H1 (cell line): Measurements from ENCODE around the gene CTDP1. TPM values are rescaled to one million over a fixed set of nuclear protein-coding genes. Genes with fewer than 3 reads are reported as not detected.

ENCODE experiments used
- ATF3 ChIP-seq: IDR thresholded peaks from 2 replicates; pipeline ENCODE4 v1.6.1; 2011; ENCODE audit warnings: low read depth, mild to moderate bottlenecking, low read length; ENCODE audit not compliant: insufficient read depth
- E2F6 ChIP-seq: IDR thresholded peaks from 2 replicates; pipeline ENCODE4 v1.6.1; 2012; ENCODE audit warnings: inconsistent platforms
- YY1 ChIP-seq: IDR thresholded peaks from 2 replicates; pipeline ENCODE4 v1.6.1; 2011; ENCODE audit warnings: low read depth, mild to moderate bottlenecking, low read length
- polyA plus RNA-seq, 7 experiments: library from polyadenylated mRNA; depleted of rRNA in 3 of 7; stranded (reverse) in 5 of 7; unstranded in 2 of 7; fragments of >200 nt in 5 of 7; fragments of 200-250 nt in 2 of 7; gene quantifications; 1 replicate in 5 of 7; 2 replicates in 1 of 7; 4 replicates in 1 of 7; pipeline versions ENCODE4 v1.2.1 to v1.2.3, GENCODE V29; 2011 to 2013; ENCODE audit warnings: missing spikeins in 2 of 7, mixed read lengths in 2 of 7
- total RNA-seq: library from RNA; stranded (reverse); fragmentation: NEBNext Ultra II Directional; extraction: Animal tissue kit (Norgen Biotek cat#: 25700); gene quantifications from 2 replicates; pipeline ENCODE4 v1.2.1, GENCODE V29; 2021

The CTDP1 gene
- total and polyA plus RNA-seq, 2 of the 8 experiments (the other 6 are each of a cell fraction or from before 2014, with no cell fraction given) = 16.6 to 37.0 TPM

- 0 out of 2 replicates have a peak, but pooled peaks have one; percentile 30 for TF ChIP-seq E2F6
- no peak for TF ChIP-seq YY1
- TF ChIP-seq ATF3 = no peak
Observed at GRCh38 chr18:79786786-79787526, 107.4 kb downstream of the CTDP1 start (continued).
